HepG2 (cell line): ENCODE measurements around the gene ARL5B. TPM values are rescaled to one million over a fixed set of nuclear protein-coding genes. Genes with fewer than 3 reads are reported as not detected.
A peak's percentile ranks its signal among the peaks of the same experiment; 100 is the strongest.
"Not testable (repeated sequence)": the region's sequence is repeated elsewhere in the genome, so short reads cannot be mapped to it uniquely, and the experiment has no call there.

ENCODE experiments used
- ATAC-seq: fragments of 200-7000 bp; cut with Tn5 transposase; 3 replicates; pipeline ENCODE4 v1.9.1; 2020; ENCODE audit warnings: mild to moderate bottlenecking, moderate library complexity
- BruUV-seq: library from RNA; stranded (reverse); fragments of 400-500 nt; replicated peaks from 2 replicates; lab custom pipeline; 2021; lab: Mats Ljungman, UMichigan
- CTCF ChIA-PET: fragments of 300-600 bp; formaldehyde crosslinking; extraction: SDS; loops from one replicate; lab custom pipeline; 2021; ENCODE audit warnings: low total read pairs, inconsistent platforms, low intra/inter-chr PET ratio; lab: Yijun Ruan, JAX
- POLR2A ChIA-PET: fragments of 350-600 bp; sonication (Branson Sonifier 250); formaldehyde crosslinking; loops from one replicate; lab custom pipeline; 2020; ENCODE audit warnings: antibody characterized with exemption, inconsistent platforms; lab: Yijun Ruan, JAX
- DNase-seq: peaks from one replicate; pipeline ENCODE4 v3.0.0-alpha.2; 2015; ENCODE audit warnings: low spot score
- FAIRE-seq: peaks from 3 replicates; lab custom pipeline; 2011; peaks lifted over from hg19 to GRCh38; lab: Jason Lieb, UNC
- H2AFZ ChIP-seq: one replicate; pipeline ENCODE4 v1.6.1; 2011; ENCODE audit warnings: low read length, inconsistent platforms
- H3K27ac ChIP-seq: fragments of 300-600 bp; 3 replicates; pipeline ENCODE4 v1.8.0; 2011; ENCODE audit warnings: mixed run types, mild to moderate bottlenecking, mixed read lengths, low read length, inconsistent platforms; ENCODE audit not compliant: insufficient read depth; ENCODE audit errors: extremely low read length
- H3K27me3 ChIP-seq, 2 experiments: fragments of 200-600 bp in 1 of 2; 2 replicates in 1 of 2; 3 replicates in 1 of 2; pipeline versions ENCODE4 v1.6.0 to v1.8.0; 2011; ENCODE audit warnings: low read length in 2 of 2, mild to moderate bottlenecking in 2 of 2, moderate library complexity in 2 of 2, inconsistent platforms in 1 of 2; ENCODE audit not compliant: insufficient read depth in 2 of 2, control insufficient read depth in 1 of 2
- H3K36me3 ChIP-seq, 2 experiments: fragments of 200-600 bp in 1 of 2; replicated peaks in 1 of 2; 2 replicates in 1 of 2; 3 replicates in 1 of 2; pipeline versions ENCODE4 v1.5.1 to v1.8.0; 2011; ENCODE audit warnings: low read length in 2 of 2, inconsistent platforms in 1 of 2; ENCODE audit not compliant: insufficient read depth in 2 of 2, control insufficient read depth in 1 of 2
- H3K4me1 ChIP-seq: 2 replicates; pipeline ENCODE4 v1.5.1; 2012; ENCODE audit warnings: low read length, inconsistent platforms; ENCODE audit not compliant: insufficient read depth
- H3K4me2 ChIP-seq: 2 replicates; pipeline ENCODE4 v1.6.0; 2011; ENCODE audit warnings: low read depth, low read length, inconsistent platforms
- H3K4me3 ChIP-seq, 3 experiments: fragments of 200-600 bp in 1 of 3; sonication (generic), shearing (Covaris generic) in 1 of 3; replicated peaks in 1 of 3; 2 replicates each; pipeline ENCODE4 v1.5.1; 2011 to 2016; ENCODE audit warnings: low read length in 3 of 3, inconsistent platforms in 2 of 3, low read depth in 2 of 3, mild to moderate bottlenecking in 2 of 3, control low read depth in 1 of 3, mixed read lengths in 1 of 3; ENCODE audit not compliant: insufficient read depth in 1 of 3
- H3K79me2 ChIP-seq: one replicate; pipeline ENCODE4 v1.6.1; 2011; ENCODE audit warnings: low read length, inconsistent platforms; ENCODE audit not compliant: insufficient read depth
- H3K9ac ChIP-seq: 2 replicates; pipeline ENCODE4 v1.6.0; 2011; ENCODE audit warnings: mild to moderate bottlenecking, low read depth, low read length, inconsistent platforms; ENCODE audit not compliant: insufficient read depth
- H3K9me3 ChIP-seq: 2 replicates; pipeline ENCODE4 v1.5.1; 2012; ENCODE audit warnings: mild to moderate bottlenecking, low read length
- H4K20me1 ChIP-seq: 2 replicates; pipeline ENCODE4 v1.6.0; 2011; ENCODE audit warnings: inconsistent platforms, mild to moderate bottlenecking, low read length, moderate library complexity; ENCODE audit not compliant: insufficient read depth
- GFI1 ChIP-seq: sonication (generic); formaldehyde crosslinking; IDR thresholded peaks from 2 replicates; pipeline ENCODE4 v1.5.0; 2020; ENCODE audit warnings: missing genetic modification reagents, mild to moderate bottlenecking, borderline replicate concordance
- HNF4A ChIP-seq: sonication (generic); formaldehyde crosslinking; IDR thresholded peaks from 2 replicates; pipeline ENCODE4 v1.4.0; 2020; ENCODE audit warnings: missing genetic modification reagents
- WGBS: methylation state at CpG from one replicate; pipeline ENCODE4 v1.1.6; 2017; ENCODE audit warnings: low lambda C conversion rate; 5-methylcytosine and 5-hydroxymethylcytosine counted together
- in situ Hi-C: cut with HindIII; loops from 2 replicates; pipeline ENCODE4 v1.10.0; 2017; ENCODE audit warnings: low pct_unique_long_range_greater_than_20kb; ENCODE audit not compliant: extremely low pct_ligation_motif_present
- intact Hi-C: fragments of 100-400 bp; cut with micrococcal nuclease; formaldehyde crosslinking; loops from one replicate; pipeline ENCODE4 v1.10.0; 2022; ENCODE audit not compliant: unreplicated experiment
- polyA plus RNA-seq, 8 experiments: library from polyadenylated mRNA; depleted of rRNA in 3 of 8; stranded (reverse) in 7 of 8; unstranded in 1 of 8; fragments of >200 nt; fragmentation: Illumina TruSeq in 4 of 8; extraction: Trizol in 4 of 8; gene quantifications; 2 replicates each; pipeline versions ENCODE4 v1.2.1 to v1.2.3, GENCODE V29; 2011 to 2016; ENCODE audit warnings: low read depth in 4 of 8, missing spikeins in 1 of 8, mixed read lengths in 1 of 8; ENCODE audit not compliant: insufficient read depth in 1 of 8
- total RNA-seq, 5 experiments: library from RNA; depleted of rRNA; stranded (reverse); fragments of >200 nt; fragmentation: Illumina TruSeq; extraction: Trizol; gene quantifications; 2 replicates each; pipeline ENCODE4 v1.2.3, GENCODE V29; 2016; ENCODE audit warnings: low read depth in 1 of 5

The ARL5B gene
- total and polyA plus RNA-seq, 2 of the 13 experiments (the other 11 are each of a cell fraction or from before 2014, with no cell fraction given) = 26.6 to 32.7 TPM

DNA sequence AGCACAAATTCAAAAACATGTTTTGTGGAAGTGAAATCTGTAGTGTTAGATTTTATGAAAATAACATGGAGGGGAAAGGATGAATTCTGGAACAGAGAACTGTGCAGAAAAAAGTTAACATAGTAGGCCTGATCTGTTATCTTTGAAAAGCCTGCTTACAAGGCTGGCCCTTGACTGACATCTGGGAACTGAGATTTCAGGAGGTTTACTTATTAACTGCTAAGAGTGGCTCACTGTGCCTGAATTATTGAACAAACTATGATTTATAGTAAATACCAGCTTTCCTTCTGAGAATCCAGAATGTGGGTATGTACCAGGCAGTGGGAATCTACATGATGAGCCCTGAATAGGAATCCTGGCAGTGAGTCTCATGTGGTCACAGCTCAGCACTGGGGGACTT lies 38.4 kb upstream of the ARL5B start:
- no peak for TF ChIP-seq HNF4A (CRISPR knock-in tag)
- TF ChIP-seq GFI1 (CRISPR knock-in tag) = peak; percentile 77
- ATAC-seq (peak; percentile 41; the same call in 2 of the 3 replicates), DNase-seq (no peak), FAIRE-seq (no peak)
- no peaks in the 10 kb centered on the region for H3K9me3 ChIP-seq
- H3K36me3 ChIP-seq = 0 out of 5 replicates have a peak, but pooled peaks cover 0 to 1% of the 10 kb centered on the region in 2 experiments
- in situ Hi-C loops = no loop called here
- H3K79me2 ChIP-seq = peaks cover 2% of the 10 kb centered on the region
- no peaks in the 10 kb centered on the region for H3K27me3 ChIP-seq
- no peak overlapping the region for H3K9ac ChIP-seq
- H3K4me3 ChIP-seq = no peak overlapping the region
- intact Hi-C loops = no loop called here
- H3K4me2 ChIP-seq = no peak overlapping the region
- POLR2A ChIA-PET = no interaction called here
- no peaks in the 10 kb centered on the region for H4K20me1 ChIP-seq
- H3K27ac ChIP-seq = no peak overlapping the region
- CTCF ChIA-PET = no interaction called here
- peaks cover 43% of the 10 kb centered on the region for H3K4me1 ChIP-seq
- no peak overlapping the region for H2AFZ ChIP-seq
- no TSS peak for BruUV-seq

DNA sequence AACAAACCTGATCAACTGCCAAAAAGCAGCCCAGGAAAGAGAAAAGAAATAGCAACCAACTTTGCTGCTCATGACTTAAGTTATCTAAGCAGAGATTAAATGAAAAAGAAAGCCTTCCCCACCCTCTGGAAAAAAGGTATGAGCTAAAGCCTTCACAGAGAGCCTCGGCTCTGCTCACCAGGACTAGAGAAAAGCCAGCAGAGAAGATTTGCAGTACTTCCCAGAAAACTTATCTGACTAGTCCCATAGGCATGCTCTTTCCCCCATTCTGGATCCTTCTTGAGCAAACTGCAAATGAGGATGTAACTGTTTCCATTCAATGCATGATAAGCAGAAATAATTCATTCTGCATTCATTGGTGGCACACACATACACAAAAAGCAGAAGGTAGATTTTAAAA lies 35.6 kb upstream of the ARL5B start:
- H4K20me1 ChIP-seq, FAIRE-seq, H2AFZ ChIP-seq, H3K9me3 ChIP-seq, in situ Hi-C loops, DNase-seq, BruUV-seq, H3K27me3 ChIP-seq, H3K9ac ChIP-seq, H3K27ac ChIP-seq, H3K4me2 ChIP-seq, CTCF ChIA-PET, H3K79me2 ChIP-seq, POLR2A ChIA-PET, ATAC-seq, H3K36me3 ChIP-seq, intact Hi-C loops, H3K4me3 ChIP-seq: not testable (repeated sequence)
- 47% methylated on average over 1 of the region's 1 CpG for WGBS
- H3K4me1 ChIP-seq = peaks cover 39% of the 10 kb centered on the region
